AG09309 (cell line): ENCODE data around the gene ONECUT2.
"Not testable (repeated sequence)": the region's sequence is repeated elsewhere in the genome, so short reads cannot be mapped to it uniquely, and the experiment has no call there.

Experiments used
- DNase-seq: peaks from one replicate; pipeline ENCODE4 v3.0.0-alpha.2; 2010; ENCODE audit warnings: low read depth
- H3K4me3 ChIP-seq: 2 replicates; pipeline ENCODE4 v1.5.1; 2011; ENCODE audit warnings: mild to moderate bottlenecking, low read depth, low read length, moderate library complexity; ENCODE audit not compliant: control insufficient read depth
- TF ChIP-seq, protein P1 (sequence below): IDR thresholded peaks from 2 replicates; pipeline ENCODE4 v1.5.1; 2011; ENCODE audit warnings: mild to moderate bottlenecking, low read depth, low read length, inconsistent platforms; ENCODE audit not compliant: insufficient read depth, control insufficient read depth; ENCODE audit errors: missing control alignments

Gene ONECUT2

DNA sequence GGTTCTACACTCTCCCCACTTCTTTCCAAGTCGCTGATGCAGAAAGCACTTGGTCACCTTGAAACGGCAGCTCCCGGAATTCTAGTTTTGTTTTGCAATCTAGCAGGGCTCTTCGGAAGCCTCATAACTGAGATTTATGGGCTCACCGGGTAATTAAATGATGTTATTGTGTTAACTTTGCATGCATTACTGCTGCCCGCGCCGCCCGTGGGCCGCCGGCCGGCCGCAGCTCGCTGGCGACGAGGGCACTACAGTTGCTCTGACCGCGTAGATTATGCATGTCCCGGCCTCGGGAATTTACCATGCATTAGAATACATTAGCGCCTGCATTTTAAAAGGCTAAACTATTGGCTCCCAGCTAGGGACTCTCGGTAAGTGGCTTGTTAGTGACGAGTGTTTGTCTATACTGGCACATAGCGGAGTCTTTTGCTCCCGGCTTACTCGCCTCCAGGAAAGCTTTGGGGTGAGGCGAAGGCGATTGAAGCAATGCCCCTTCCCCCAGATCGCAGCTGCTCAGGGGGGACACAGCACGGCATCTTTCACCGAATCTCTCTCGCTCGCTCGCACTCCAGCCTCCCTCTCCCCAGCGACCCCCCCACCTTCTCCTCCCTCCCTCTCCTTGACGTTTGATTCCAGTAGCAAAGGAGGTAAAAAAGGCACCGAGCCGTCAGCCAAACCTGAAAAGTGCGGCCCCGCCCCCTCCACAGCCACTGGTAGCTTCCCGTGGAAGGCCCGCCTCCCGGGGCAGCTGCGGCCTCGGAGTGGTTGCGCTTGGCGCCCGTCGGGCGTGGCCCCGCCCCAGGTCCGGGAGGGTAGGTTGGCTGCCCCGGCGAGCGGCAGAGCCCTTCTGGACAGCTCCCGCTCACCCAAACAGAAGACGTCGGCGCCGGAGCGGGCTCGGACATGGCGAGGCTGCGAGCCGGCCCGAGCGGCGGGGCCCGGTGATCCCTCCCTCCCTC is at the start of gene ONECUT2:
Gene ONECUT2 (plus strand): TSS at position 839 of the 959 bp plus-strand sequence. CDS start 343 bp downstream, outside the sequence.
- peak within 1 kb of the TSS; percentile 57 for H3K4me3 ChIP-seq
- TF ChIP-seq, protein P1, sequence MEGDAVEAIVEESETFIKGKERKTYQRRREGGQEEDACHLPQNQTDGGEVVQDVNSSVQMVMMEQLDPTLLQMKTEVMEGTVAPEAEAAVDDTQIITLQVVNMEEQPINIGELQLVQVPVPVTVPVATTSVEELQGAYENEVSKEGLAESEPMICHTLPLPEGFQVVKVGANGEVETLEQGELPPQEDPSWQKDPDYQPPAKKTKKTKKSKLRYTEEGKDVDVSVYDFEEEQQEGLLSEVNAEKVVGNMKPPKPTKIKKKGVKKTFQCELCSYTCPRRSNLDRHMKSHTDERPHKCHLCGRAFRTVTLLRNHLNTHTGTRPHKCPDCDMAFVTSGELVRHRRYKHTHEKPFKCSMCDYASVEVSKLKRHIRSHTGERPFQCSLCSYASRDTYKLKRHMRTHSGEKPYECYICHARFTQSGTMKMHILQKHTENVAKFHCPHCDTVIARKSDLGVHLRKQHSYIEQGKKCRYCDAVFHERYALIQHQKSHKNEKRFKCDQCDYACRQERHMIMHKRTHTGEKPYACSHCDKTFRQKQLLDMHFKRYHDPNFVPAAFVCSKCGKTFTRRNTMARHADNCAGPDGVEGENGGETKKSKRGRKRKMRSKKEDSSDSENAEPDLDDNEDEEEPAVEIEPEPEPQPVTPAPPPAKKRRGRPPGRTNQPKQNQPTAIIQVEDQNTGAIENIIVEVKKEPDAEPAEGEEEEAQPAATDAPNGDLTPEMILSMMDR, result no peak
- DNase-seq, result peak; percentile 54

DNA sequence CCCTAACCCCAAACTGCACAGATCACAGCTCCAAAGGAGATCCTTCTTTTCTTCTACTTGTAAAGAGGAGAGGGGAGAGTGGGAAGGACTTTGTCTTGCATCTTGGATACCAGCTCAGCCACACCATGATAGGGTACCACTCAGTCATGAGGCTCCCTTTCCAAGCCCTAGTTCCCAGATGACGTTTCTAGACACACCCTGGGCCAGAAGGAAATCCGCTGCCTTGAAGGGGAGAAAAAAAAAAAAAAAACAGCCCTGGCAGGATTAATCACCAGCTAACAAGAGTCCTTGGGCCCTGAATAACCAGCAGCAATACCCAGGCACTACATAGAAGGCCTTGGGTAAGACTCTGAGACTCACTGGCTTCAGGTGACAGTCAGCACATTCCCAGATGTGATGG is 45.9 kb upstream of the ONECUT2 start:
- H3K4me3 ChIP-seq, result no peak overlapping the region
- TF ChIP-seq, protein P1, result no peak
- DNase-seq, result no peak

DNA sequence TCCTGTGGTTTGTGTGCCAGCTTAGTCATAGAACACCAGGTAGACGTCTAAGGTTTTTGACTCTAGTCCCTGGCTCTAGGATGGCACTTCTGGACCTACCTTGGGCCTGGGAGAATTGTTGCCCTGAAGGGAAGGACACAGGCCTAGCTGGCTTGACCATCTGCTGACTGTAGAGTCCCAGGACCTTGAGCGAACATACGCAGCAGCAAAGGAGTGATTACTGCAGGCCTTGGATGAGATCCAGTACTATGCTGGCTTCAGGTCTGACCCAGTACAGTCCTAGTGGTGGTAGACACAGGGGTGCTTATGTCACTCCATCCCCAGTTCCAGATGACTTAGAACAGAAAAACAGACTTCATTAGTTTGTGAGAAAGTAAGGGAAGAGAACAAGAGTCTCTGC is 45.1 kb upstream of the ONECUT2 start:
- TF ChIP-seq, protein P1, result no peak
- no peak overlapping the region for H3K4me3 ChIP-seq
- no peak for DNase-seq

DNA sequence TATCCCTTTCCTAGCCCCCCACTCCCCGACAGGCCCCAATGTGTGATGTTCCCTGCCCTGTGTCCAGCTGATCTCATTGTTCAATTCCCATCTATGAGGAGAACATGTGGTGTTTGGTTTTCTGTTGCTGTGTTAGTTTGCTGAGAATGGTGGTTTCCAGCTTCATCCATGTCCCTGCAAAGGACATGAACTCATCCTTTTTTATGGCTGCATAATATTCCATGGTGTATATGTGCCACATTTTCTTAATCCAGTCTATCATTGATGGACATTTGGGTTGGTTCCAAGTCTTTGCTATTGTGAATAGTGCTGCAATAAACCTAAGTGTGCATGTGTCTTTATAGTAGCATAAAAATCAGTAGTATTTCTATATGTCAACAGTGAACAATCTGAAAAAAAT is 40.4 kb upstream of the ONECUT2 start:
- not testable (repeated sequence) for H3K4me3 ChIP-seq, DNase-seq

DNA sequence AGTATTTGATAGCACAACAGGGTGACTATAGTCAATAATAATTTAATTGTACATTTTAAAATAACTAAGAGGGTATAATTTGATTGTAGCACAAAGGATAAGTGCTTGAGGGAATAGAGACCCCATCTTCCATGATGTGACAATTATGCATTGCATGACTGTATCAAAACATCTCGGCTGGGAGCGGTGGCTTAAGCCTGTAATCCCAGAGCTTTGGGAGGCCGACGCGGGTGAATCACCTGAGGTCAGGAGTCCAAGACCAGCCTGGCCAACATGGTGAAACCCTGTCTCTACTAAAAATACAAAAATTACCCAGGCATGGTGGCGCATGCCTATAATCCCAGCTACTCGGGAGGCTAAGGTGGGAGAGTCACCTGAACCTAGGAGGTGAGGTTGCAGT is 38.3 kb upstream of the ONECUT2 start:
- H3K4me3 ChIP-seq, DNase-seq: not testable (repeated sequence)

DNA sequence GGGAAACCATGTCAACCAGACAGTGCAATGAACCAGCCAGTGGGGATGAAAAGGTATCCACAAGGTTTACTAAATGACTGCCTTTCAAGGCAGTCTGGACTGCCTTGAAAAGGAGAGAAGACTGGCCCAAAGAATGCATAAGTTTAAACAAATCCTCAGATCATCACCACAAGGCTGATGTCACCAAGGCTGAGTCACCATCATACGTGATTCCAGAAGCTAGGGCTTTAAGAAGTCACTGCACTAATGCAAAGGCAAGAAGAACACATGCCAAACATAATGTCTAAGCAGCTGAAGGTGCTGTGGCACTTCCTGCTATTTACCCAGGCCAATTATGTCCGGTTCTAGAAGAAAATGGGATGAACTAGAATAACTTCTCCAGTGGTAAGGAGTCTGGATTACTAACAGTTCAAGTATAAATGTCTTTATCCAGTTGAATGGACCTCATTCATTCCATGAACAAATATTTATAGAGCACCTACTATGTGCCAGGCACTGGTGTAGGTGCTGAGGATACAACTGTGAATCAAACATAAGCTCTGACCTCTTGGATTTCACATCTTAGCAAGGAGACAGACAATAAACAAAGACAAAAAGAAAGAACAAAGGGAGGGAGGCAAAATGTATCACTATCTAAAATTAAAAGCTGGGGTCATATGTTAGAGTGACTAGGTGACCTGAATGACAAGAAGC is 37.6 kb upstream of the ONECUT2 start:
- H3K4me3 ChIP-seq, result no peak overlapping the region
- DNase-seq, result no peak
- TF ChIP-seq, protein P1, result no peak

DNA sequence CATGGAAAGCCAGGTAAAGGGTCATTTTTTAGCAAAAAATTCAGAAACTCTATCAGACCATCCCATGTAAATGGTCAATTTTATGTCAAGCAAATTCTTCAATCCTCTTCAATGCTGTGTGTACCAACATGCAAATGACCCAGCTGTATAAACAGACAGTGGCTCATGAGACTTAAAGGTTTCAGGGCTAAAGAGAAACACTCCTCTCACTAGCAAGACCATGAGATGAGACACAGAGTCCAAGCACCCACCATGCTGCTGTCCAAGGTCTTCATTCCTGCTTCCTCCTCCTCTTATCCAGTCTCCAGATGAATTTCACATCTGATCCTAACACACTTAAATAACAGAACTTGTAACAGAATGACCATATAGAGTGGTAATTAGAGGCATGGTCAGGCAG is 30.8 kb upstream of the ONECUT2 start:
- no peak for DNase-seq
- TF ChIP-seq, protein P1, result no peak
- no peak overlapping the region for H3K4me3 ChIP-seq

DNA sequence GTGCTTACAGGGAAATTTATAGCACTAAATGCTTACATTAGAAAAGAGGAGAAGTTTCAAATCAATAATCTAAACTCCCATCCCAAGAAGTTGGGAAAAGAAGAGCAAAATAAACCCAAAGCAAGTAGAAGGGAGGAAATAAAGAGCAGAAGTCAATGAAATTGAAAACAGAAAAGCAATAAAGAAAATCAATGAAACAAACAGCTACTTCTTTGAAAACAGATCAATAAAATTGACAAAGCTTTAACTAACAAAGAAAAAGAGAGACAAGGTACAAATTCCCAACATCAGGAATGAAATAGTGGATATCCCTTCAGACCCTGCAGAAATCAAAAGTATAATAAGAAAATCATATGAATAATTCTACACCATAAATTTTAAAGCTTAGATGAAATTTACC is 25.5 kb upstream of the ONECUT2 start:
- no peak overlapping the region for H3K4me3 ChIP-seq
- TF ChIP-seq, protein P1, result no peak
- DNase-seq, result no peak
